ENCODE measurements around the gene CNIH4.
A peak's percentile ranks its signal among the peaks of the same experiment; 100 is the strongest.

CNIH4 gene

GRCh38 chr1:224331824-224332223 is 24.9 kb upstream of the CNIH4 start:
- H3K27me3 ChIP-seq (ENCODE audit: insufficient read depth, poor library complexity, severe bottlenecking), result no peaks in the 10 kb centered on the region
- DNase-seq (ENCODE audit: low read depth in 1 of 2, low spot score in 1 of 2), result no peak
- no peak overlapping the region for H3K27ac ChIP-seq (replicated peaks)
- H3K4me3 ChIP-seq (replicated peaks; ENCODE audit: insufficient read depth, low read length), result no peak overlapping the region
- no peak for TF ChIP-seq SPI1 (IDR thresholded peaks at IDR 0.05; ENCODE audit: borderline replicate concordance, low read depth)
- no peak for TF ChIP-seq GABPA (IDR thresholded peaks at IDR 0.05; ENCODE audit: low read depth)
- no peak for TF ChIP-seq REST (IDR thresholded peaks at IDR 0.05; ENCODE audit: insufficient replicate concordance, low read depth)
- TF ChIP-seq CTCF (IDR thresholded peaks at IDR 0.05; ENCODE audit: insufficient read depth, low read length), result no peak
- no peak for TF ChIP-seq POLR2AphosphoS5 (IDR thresholded peaks at IDR 0.05; ENCODE audit: low read depth)

- Histone ChIP-seq H3K27me3 (ENCODE audit: insufficient read depth, poor library complexity, severe bottlenecking) (no peaks in the 10 kb centered on the region), H3K27ac (replicated peaks) (peak overlapping the region; percentile 22), H3K4me3 (replicated peaks; ENCODE audit: insufficient read depth, low read length) (no peak overlapping the region)
- TF ChIP-seq GABPA (IDR thresholded peaks at IDR 0.05; ENCODE audit: low read depth) (no peak), CTCF (IDR thresholded peaks at IDR 0.05; ENCODE audit: insufficient read depth, low read length) (peak; percentile 36), SPI1 (IDR thresholded peaks at IDR 0.05; ENCODE audit: borderline replicate concordance, low read depth) (peak; percentile 97)
- peak; percentile 49 to 57 for DNase-seq (ENCODE audit: low read depth in 1 of 2, low spot score in 1 of 2)
These were observed 23.3 kb upstream of the CNIH4 start for GRCh38 chr1:224333309-224333926.

- Histone ChIP-seq H3K27ac (replicated peaks) (peak overlapping the region; percentile 22), H3K4me3 (replicated peaks; ENCODE audit: insufficient read depth, low read length) (no peak overlapping the region), H3K27me3 (ENCODE audit: insufficient read depth, poor library complexity, severe bottlenecking) (no peaks in the 10 kb centered on the region)
- no peak for TF ChIP-seq CTCF (IDR thresholded peaks at IDR 0.05; ENCODE audit: insufficient read depth, low read length)
- no peak for TF ChIP-seq SPI1 (IDR thresholded peaks at IDR 0.05; ENCODE audit: borderline replicate concordance, low read depth)
- TF ChIP-seq POLR2AphosphoS5 (IDR thresholded peaks at IDR 0.05; ENCODE audit: low read depth), result no peak
- no peak for TF ChIP-seq REST (IDR thresholded peaks at IDR 0.05; ENCODE audit: insufficient replicate concordance, low read depth)
- no peak for TF ChIP-seq GABPA (IDR thresholded peaks at IDR 0.05; ENCODE audit: low read depth)
- DNase-seq (ENCODE audit: low read depth in 1 of 2, low spot score in 1 of 2), result no peak
These were observed 22.5 kb upstream of the CNIH4 start for GRCh38 chr1:224333939-224334786.

All from HL-60 (cell line).